AG04449 (cell line): ENCODE results near the gene TBL2.

ENCODE experiments used
- CTCF ChIA-PET: fragments of 350-600 bp; formaldehyde crosslinking; extraction: SDS; loops from one replicate; lab custom pipeline; 2021; ENCODE audit warnings: antibody characterized with exemption; lab: Yijun Ruan, JAX
- POLR2A ChIA-PET: fragments of 400-600, 350-600 bp; formaldehyde crosslinking; extraction: SDS; loops from one replicate; lab custom pipeline; 2020; ENCODE audit warnings: antibody characterized with exemption, inconsistent platforms; lab: Yijun Ruan, JAX
- DNase-seq: peaks from one replicate; pipeline ENCODE4 v3.0.0-alpha.2; 2010; ENCODE audit warnings: low read depth, low spot score
- H3K4me3 ChIP-seq: 2 replicates; pipeline ENCODE4 v1.5.1; 2011; ENCODE audit warnings: low read depth, mild to moderate bottlenecking, control low read depth, low read length
- TF ChIP-seq, protein P1 (sequence below): IDR thresholded peaks from one replicate; pipeline ENCODE4 v1.5.1; 2011; ENCODE audit warnings: mild to moderate bottlenecking, moderate library complexity, low read length, control low read depth, inconsistent platforms; ENCODE audit not compliant: insufficient read depth; ENCODE audit errors: missing control alignments

TBL2 gene

DNA sequence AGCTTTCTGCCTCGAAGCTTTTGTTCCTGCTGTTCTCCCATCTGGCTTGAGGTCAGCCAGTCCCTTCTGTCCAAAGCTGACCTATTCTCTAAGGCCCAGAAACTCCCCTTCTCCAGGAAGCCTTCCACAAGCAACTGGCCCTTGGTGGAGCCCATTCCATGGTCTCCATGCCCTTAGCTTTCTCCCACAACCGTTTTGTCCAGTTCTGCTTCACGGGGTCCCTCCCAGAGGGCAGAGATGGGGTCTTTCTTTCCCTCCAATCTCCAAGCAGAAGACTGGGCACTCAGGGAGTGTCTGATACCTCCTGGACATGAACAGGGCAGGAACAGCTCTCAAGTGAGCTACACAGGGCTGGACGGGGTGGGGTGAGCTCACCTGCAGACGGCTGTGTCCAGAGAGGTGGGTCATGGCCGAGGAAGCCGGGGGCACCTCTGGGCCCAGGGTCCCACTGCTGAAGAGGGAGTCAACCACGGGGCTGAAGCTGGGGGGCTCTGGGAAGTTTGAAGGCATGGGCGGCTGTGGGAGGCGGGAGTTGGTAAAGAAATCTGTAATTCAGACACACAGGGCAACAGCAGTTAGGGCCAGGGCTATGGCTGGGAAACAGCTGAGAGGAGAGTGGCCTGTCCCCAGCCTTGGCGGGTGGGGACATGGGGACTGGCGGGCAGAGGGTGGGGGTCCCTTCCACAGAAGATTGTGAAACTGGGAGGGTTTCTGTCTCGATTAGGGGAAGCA, 20.9 kb upstream of the TBL2 start:
- no peak for DNase-seq
- H3K4me3 ChIP-seq: no peak overlapping the region
- TF ChIP-seq, protein P1, sequence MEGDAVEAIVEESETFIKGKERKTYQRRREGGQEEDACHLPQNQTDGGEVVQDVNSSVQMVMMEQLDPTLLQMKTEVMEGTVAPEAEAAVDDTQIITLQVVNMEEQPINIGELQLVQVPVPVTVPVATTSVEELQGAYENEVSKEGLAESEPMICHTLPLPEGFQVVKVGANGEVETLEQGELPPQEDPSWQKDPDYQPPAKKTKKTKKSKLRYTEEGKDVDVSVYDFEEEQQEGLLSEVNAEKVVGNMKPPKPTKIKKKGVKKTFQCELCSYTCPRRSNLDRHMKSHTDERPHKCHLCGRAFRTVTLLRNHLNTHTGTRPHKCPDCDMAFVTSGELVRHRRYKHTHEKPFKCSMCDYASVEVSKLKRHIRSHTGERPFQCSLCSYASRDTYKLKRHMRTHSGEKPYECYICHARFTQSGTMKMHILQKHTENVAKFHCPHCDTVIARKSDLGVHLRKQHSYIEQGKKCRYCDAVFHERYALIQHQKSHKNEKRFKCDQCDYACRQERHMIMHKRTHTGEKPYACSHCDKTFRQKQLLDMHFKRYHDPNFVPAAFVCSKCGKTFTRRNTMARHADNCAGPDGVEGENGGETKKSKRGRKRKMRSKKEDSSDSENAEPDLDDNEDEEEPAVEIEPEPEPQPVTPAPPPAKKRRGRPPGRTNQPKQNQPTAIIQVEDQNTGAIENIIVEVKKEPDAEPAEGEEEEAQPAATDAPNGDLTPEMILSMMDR: no peak
- ChIA-PET POLR2A (no interaction called here), CTCF (interaction anchor here (1.0 to 6.6 kb wide), 6 partner anchors 8 to 136 kb away, joined by 3 to 54 read pairs (median 4); no protein-coding TSS in a partner anchor)

DNA sequence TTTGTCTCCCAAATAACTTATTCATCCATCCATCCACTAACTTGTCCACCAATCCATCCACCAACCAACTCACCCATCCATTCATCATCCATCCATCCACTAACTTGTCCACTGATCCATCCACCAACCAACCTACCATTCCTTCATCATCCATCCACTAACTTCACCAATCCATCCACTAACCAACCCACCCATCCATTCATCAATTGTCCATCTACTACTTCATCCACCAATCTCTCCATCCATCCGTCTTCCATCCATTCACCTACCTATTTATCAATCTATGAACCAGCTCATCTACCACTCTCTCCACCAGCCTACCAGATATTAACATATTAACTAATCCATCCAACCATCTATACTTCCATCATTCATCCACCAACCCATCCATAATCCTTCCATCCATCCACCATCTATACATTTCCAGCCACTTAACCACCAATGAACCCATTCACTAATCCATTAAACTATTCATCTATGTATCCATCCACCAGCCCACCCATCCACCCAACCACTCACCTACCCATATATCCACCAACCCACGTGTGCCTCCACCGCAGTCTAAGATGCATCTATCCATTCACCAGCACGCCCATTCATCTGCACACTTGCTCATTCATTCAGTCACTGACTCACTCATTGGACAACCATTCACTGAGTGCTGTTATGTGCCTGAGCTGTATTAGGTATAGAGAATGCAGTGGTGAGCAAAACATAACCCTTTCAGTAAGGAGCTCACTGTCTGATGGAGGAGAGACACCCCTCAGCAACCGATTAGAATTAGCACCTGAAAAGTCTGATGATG, 19.8 kb upstream of the TBL2 start:
- no peak overlapping the region for H3K4me3 ChIP-seq
- ChIA-PET POLR2A (no interaction called here), CTCF (interaction anchor here (1.5 to 6.6 kb wide), 4 partner anchors 9 to 131 kb away, joined by 4 to 54 read pairs (median 7); no protein-coding TSS in a partner anchor)
- TF ChIP-seq, protein P1: no peak
- DNase-seq: no peak

DNA sequence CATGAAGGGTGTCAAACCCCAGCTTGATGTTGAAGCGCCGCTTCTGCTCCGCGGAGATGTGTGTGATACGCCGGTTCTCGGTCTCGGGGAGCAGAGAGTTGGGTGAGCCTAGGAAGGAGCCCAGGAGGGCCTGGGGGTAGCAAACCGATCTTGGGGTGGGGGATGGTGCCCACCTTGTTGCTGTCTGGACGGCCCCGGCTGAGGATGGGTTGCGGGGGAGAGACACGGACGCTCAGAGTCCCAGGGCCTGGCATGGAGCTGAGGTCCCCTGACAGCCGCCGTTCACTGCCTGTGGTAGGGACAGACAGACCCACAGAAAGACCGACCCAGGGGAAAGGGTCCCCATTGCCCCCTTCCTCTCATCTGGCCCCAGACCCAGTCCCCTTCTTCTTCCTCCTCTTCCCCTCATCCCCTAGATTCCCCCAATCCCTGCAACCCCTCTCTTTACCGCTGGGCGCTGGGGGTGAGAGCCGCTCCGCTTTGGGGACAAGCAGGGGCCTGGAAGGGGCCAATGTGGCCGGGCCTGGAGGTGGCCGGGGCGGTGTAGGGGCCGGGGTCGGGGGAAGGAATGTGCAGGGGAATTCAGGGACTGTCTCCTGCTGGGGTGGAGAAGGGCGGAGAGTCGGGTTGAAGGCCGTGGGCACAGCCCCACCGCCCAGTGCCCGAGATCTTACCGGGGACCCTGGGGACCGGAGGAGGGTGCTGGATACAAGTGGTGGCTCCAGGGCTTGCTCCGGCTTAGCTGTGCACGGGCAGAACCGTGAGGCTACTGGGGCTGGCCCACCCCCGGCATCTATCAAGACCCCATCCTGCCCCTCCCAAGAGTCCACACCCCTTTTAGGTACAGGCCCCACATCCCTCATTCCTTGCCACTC, 18.0 kb upstream of the TBL2 start:
- TF ChIP-seq, protein P1: no peak
- ChIA-PET CTCF (interaction anchor here (2.0 to 6.6 kb wide), 2 partner anchors 11 to 129 kb away, joined by 4 to 54 read pairs; no protein-coding TSS in a partner anchor), POLR2A (no interaction called here)
- H3K4me3 ChIP-seq: no peak overlapping the region
- DNase-seq: no peak

DNA sequence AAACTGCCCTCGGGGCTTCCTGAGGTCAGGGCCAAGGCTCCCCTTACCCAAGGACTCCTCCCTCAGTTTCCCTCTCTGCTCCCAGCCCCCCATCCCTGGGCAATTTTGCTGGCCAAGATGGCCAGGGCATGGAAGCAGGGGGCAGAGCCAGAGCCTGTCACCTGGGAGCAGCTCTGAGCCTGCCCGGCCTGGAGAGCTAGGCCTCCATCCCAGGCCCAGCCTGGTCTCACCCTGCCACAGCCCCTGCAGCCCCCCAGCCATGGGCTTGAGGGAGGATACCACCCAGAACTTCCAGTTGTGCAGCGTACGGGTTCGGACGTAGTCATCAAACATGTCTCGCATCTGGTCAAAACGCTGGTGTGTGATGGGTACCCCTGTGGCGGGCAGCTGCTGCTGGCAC, 17.0 kb upstream of the TBL2 start:
- POLR2A ChIA-PET: no interaction called here
- CTCF ChIA-PET: interaction anchor here (0.9 to 6.6 kb wide), 3 partner anchors 9 to 34 kb away, joined by 3 to 54 read pairs (median 3); no protein-coding TSS in a partner anchor

DNA sequence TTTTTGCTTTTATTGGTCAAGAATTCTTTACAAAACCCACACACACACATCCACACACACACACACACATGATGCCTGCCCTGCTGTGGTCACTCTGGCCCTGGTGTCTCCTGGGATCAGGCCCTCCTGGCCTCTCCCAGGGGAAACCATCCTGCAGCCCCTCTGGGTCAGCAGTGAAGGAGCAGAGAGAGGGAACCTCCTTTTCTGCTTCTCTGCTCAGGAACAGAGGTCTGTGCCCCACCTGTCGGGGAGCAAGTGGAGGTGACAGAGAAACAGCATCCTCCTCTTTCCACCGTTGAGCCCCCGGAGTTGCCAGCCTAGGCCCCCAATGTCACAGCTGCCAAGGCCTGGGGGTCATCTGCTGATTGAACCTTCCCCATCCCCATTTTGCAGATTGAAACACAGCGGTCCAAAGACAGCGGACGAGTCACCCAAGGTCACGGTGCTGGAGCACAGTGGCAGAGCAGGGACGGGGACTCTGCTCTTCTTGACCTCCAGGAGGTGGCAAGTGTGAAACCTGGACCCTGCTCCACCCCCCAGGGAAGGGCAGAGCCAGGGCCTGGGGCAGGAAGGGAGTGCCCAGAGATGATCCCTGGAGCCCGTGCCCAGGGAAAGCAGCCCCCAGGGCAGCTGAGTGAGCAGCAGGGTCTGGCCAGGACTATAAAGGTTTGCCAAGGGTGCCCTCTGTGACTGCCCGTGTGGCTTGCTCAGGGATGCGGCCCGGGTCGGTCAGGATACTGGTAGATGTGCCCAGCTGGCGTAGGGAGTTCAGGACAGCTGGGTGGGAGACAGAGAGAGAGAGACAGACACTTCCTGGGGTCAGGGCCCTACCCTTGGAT, 15.0 kb upstream of the TBL2 start:
- no peak for DNase-seq
- TF ChIP-seq, protein P1: no peak
- CTCF ChIA-PET: interaction anchor here (6.6 kb wide), 1 partner anchor 14 kb away, joined by 54 read pairs; no protein-coding TSS in a partner anchor
- H3K4me3 ChIP-seq: no peak overlapping the region
- POLR2A ChIA-PET: no interaction called here

More for the DNA sequence above, 17.0 kb upstream of the TBL2 start:
- DNase-seq: no peak
- TF ChIP-seq, protein P1: no peak
- no peak overlapping the region for H3K4me3 ChIP-seq
